Measurements from ENCODE around the gene CXCL12. TPM values are rescaled to one million over a fixed set of nuclear protein-coding genes. Genes with fewer than 3 reads are reported as not detected.

The CXCL12 gene
- total RNA-seq, 1 donor from 2014 or later: 2.2 TPM

DNA sequence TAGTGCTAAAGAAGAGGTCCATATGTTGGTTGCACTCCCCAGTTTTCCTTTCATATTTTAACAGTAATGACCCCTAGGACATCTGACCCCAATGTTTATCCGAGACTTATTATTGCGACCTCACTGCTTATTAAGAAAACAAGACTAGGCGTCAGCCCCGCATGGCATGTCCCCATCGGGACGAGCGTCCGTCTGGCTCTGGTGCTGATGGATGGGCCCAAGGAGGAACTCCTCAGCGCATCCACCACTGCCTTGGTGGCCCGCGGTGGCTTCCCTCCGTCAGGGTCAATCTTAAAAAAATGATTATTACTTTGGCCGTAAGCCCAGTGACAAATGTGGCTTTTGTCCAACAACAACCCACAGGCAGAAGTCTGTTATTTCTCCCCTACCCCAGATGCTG is 40.1 kb upstream of the CXCL12 start:
- H3K9me3 Mint-ChIP-seq (ENCODE audit: unreplicated experiment): no peaks in the 10 kb centered on the region
- H3K27me3 Mint-ChIP-seq (ENCODE audit: unreplicated experiment): peaks cover 7% of the 10 kb centered on the region
- no peaks in the 10 kb centered on the region for H3K36me3 Mint-ChIP-seq (ENCODE audit: unreplicated experiment)
- TF ChIP-seq, protein P1, sequence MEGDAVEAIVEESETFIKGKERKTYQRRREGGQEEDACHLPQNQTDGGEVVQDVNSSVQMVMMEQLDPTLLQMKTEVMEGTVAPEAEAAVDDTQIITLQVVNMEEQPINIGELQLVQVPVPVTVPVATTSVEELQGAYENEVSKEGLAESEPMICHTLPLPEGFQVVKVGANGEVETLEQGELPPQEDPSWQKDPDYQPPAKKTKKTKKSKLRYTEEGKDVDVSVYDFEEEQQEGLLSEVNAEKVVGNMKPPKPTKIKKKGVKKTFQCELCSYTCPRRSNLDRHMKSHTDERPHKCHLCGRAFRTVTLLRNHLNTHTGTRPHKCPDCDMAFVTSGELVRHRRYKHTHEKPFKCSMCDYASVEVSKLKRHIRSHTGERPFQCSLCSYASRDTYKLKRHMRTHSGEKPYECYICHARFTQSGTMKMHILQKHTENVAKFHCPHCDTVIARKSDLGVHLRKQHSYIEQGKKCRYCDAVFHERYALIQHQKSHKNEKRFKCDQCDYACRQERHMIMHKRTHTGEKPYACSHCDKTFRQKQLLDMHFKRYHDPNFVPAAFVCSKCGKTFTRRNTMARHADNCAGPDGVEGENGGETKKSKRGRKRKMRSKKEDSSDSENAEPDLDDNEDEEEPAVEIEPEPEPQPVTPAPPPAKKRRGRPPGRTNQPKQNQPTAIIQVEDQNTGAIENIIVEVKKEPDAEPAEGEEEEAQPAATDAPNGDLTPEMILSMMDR (IDR thresholded peaks at IDR 0.05; ENCODE audit: partially characterized antibody, unreplicated experiment): no peak
- no peak overlapping the region for H3K4me3 Mint-ChIP-seq (ENCODE audit: unreplicated experiment)
- no peak overlapping the region for H3K27ac Mint-ChIP-seq (ENCODE audit: unreplicated experiment)
- H3K4me1 Mint-ChIP-seq (ENCODE audit: low read depth, unreplicated experiment): no peaks in the 10 kb centered on the region
- no peak for DNase-seq

- TF ChIP-seq, protein P1 (IDR thresholded peaks at IDR 0.05; ENCODE audit: partially characterized antibody, unreplicated experiment): no peak
- H3K4me1 Mint-ChIP-seq (ENCODE audit: low read depth, unreplicated experiment): no peaks in the 10 kb centered on the region
- peaks cover 7% of the 10 kb centered on the region for H3K27me3 Mint-ChIP-seq (ENCODE audit: unreplicated experiment)
- no peak overlapping the region for H3K27ac Mint-ChIP-seq (ENCODE audit: unreplicated experiment)
- no peak for DNase-seq
- no peaks in the 10 kb centered on the region for H3K9me3 Mint-ChIP-seq (ENCODE audit: unreplicated experiment)
- no peaks in the 10 kb centered on the region for H3K36me3 Mint-ChIP-seq (ENCODE audit: unreplicated experiment)
- H3K4me3 Mint-ChIP-seq (ENCODE audit: unreplicated experiment): no peak overlapping the region
Observed at GRCh38 chr10:44424298-44424697, 39.4 kb upstream of the CXCL12 start.

GRCh38 chr10:44422570-44423101 is 37.7 kb upstream of the CXCL12 start:
- Mint-ChIP-seq H3K9me3 (ENCODE audit: unreplicated experiment) (peaks cover 4% of the 10 kb centered on the region), H3K36me3 (ENCODE audit: unreplicated experiment) (no peaks in the 10 kb centered on the region), H3K27ac (ENCODE audit: unreplicated experiment) (no peak overlapping the region), H3K27me3 (ENCODE audit: unreplicated experiment) (peaks cover 7% of the 10 kb centered on the region), H3K4me1 (ENCODE audit: low read depth, unreplicated experiment) (no peaks in the 10 kb centered on the region), H3K4me3 (ENCODE audit: unreplicated experiment) (no peak overlapping the region)
- TF ChIP-seq, protein P1 (IDR thresholded peaks at IDR 0.05; ENCODE audit: partially characterized antibody, unreplicated experiment): no peak
- DNase-seq: no peak

DNA sequence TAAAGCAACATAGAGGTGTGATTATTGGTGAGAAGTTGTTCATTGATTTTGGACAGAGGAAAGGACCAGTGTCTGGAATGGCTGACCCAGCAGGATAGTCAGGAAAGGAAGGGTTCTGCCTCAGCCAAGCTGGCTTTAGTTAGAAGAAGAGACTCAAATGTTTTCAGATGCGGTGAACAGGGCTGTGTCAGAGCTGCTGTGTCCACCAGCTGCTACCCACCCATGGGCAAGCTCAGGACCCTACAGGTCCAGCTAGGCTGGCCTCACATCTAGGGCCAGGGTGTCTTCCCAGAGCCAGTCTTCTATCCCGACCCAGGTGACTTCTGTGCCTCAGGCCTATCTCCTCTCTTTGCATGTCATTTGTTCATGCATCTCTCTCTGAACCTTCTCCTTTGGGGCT is 37.3 kb upstream of the CXCL12 start:
- DNase-seq: no peak
- Mint-ChIP-seq H3K9me3 (ENCODE audit: unreplicated experiment) (peaks cover 7% of the 10 kb centered on the region), H3K36me3 (ENCODE audit: unreplicated experiment) (no peaks in the 10 kb centered on the region), H3K4me1 (ENCODE audit: low read depth, unreplicated experiment) (no peaks in the 10 kb centered on the region), H3K27me3 (ENCODE audit: unreplicated experiment) (peaks cover 10% of the 10 kb centered on the region), H3K4me3 (ENCODE audit: unreplicated experiment) (no peak overlapping the region), H3K27ac (ENCODE audit: unreplicated experiment) (no peak overlapping the region)
- TF ChIP-seq, protein P1 (IDR thresholded peaks at IDR 0.05; ENCODE audit: partially characterized antibody, unreplicated experiment): no peak

DNA sequence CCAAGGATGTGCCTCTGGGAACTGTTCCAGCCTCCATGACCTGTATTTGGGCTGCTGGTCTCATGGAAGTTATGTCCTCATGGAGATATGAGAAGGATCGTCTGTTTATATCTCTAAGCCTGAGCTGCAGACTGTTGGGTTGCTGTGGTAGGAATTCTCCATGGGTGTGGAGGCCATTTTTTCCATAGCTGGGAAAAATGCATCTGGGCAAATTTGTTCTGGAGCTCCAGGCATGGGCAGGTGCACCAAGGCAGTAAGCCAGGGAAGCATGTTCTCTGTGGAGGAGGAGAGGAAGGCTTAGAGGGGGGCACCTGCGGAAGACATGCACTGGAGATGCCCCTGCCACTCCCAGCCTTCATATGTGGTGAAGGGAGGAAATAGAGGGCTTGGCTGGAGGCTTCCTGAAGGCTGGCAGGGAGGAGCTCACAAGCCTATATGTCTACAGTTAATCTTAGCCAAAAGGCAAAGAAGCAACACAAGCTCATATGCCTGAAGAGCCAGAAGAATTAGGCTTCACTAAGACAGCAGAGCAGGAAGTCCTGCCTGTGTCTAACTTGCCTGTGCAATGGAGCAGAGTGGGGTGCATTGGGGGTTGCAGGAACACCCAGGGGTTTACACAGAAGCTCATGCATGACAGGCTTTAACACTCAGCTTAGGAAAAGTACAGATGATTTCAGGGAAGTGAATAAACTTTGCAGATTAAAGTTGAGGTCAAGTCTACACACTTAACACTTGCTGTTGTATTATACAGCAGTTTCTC is 35.1 kb upstream of the CXCL12 start:
- Mint-ChIP-seq H3K27me3 (ENCODE audit: unreplicated experiment) (peaks cover 10% of the 10 kb centered on the region), H3K27ac (ENCODE audit: unreplicated experiment) (no peak overlapping the region), H3K36me3 (ENCODE audit: unreplicated experiment) (no peaks in the 10 kb centered on the region), H3K9me3 (ENCODE audit: unreplicated experiment) (peaks cover 8% of the 10 kb centered on the region), H3K4me1 (ENCODE audit: low read depth, unreplicated experiment) (no peaks in the 10 kb centered on the region), H3K4me3 (ENCODE audit: unreplicated experiment) (no peak overlapping the region)
- TF ChIP-seq, protein P1 (IDR thresholded peaks at IDR 0.05; ENCODE audit: partially characterized antibody, unreplicated experiment): no peak
- no peak for DNase-seq
